ENCODE measurements around the gene SMARCC2. TPM values are rescaled to one million over a fixed set of nuclear protein-coding genes. Genes with fewer than 3 reads are reported as not detected.

SMARCC2 gene
- 10 to 100 TPM; 45.0 to 70.2 TPM for total RNA-seq

GRCh38 chr12:56189099-56189917, at the start of gene SMARCC2:
SMARCC2 (minus strand) TSS chr12:56189483; CDS start chr12:56189461, 22 bp downstream.
- TF ChIP-seq, protein P1, sequence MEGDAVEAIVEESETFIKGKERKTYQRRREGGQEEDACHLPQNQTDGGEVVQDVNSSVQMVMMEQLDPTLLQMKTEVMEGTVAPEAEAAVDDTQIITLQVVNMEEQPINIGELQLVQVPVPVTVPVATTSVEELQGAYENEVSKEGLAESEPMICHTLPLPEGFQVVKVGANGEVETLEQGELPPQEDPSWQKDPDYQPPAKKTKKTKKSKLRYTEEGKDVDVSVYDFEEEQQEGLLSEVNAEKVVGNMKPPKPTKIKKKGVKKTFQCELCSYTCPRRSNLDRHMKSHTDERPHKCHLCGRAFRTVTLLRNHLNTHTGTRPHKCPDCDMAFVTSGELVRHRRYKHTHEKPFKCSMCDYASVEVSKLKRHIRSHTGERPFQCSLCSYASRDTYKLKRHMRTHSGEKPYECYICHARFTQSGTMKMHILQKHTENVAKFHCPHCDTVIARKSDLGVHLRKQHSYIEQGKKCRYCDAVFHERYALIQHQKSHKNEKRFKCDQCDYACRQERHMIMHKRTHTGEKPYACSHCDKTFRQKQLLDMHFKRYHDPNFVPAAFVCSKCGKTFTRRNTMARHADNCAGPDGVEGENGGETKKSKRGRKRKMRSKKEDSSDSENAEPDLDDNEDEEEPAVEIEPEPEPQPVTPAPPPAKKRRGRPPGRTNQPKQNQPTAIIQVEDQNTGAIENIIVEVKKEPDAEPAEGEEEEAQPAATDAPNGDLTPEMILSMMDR (IDR thresholded peaks at IDR 0.05): peak; percentile 63 to 74
- no peaks in the 10 kb centered on the region for H3K9me3 ChIP-seq
- peak within 1 kb of the TSS; percentile 92 to 95 for H3K4me3 ChIP-seq
- DNase-seq (ENCODE audit: low spot score): peak; percentile 83
- no peaks in the 10 kb centered on the region for H3K27me3 ChIP-seq
- peak within 1 kb of the TSS; percentile 92 to 98 for H3K27ac ChIP-seq
- peaks cover 0 to 24% of the 10 kb centered on the region in 2 donors for H3K4me1 ChIP-seq
- peaks cover 16% of the 10 kb centered on the region for H3K36me3 ChIP-seq

DNA sequence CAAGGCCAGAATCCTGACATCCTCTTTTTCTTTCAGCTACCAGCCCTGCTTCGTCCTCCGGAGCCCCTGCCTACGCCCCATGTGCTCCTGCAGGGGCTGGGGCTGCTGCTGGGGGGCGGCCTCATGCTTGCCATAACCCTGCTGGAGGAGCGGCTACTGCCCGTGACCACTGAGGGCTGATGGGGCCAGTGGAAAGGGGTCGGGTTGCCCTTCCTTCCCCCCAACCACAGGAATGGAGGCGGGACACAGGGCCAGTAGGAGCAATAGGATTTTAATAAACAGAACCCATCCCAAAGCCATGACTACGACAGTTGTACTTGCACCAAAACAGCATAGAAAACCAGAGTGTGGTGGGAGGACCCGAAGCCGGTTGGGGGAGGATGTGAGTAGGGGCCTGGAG, 48.3 kb upstream of the SMARCC2 start:
- no peaks in the 10 kb centered on the region for H3K4me1 ChIP-seq
- no peak overlapping the region for H3K4me3 ChIP-seq
- H3K9me3 ChIP-seq: no peaks in the 10 kb centered on the region
- TF ChIP-seq, protein P1 (IDR thresholded peaks at IDR 0.05): no peak
- no peak for DNase-seq (ENCODE audit: low spot score)
- peaks cover 33% of the 10 kb centered on the region for H3K36me3 ChIP-seq
- no peaks in the 10 kb centered on the region for H3K27me3 ChIP-seq
- no peak overlapping the region for H3K27ac ChIP-seq

DNA sequence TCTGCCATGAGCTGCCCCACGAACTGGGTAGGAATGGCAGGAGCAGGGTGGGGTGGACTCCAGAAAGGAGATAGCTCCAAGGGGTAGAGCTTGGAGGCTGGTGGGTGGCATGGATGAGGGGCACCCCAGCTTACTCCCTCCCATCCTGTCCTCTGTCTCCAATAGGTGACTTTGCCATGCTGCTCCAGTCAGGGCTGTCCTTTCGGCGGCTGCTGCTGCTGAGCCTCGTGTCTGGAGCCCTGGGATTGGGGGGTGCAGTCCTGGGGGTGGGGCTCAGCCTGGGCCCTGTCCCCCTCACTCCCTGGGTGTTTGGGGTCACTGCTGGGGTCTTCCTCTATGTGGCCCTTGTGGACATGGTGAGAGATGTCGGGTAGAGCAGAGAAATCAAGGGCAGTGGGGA, 47.7 kb upstream of the SMARCC2 start:
- Histone ChIP-seq H3K27ac (no peak overlapping the region), H3K9me3 (no peaks in the 10 kb centered on the region), H3K4me1 (no peaks in the 10 kb centered on the region), H3K36me3 (peaks cover 27% of the 10 kb centered on the region), H3K4me3 (no peak overlapping the region), H3K27me3 (no peaks in the 10 kb centered on the region)
- DNase-seq (ENCODE audit: low spot score): no peak
- TF ChIP-seq, protein P1 (IDR thresholded peaks at IDR 0.05): no peak

DNA sequence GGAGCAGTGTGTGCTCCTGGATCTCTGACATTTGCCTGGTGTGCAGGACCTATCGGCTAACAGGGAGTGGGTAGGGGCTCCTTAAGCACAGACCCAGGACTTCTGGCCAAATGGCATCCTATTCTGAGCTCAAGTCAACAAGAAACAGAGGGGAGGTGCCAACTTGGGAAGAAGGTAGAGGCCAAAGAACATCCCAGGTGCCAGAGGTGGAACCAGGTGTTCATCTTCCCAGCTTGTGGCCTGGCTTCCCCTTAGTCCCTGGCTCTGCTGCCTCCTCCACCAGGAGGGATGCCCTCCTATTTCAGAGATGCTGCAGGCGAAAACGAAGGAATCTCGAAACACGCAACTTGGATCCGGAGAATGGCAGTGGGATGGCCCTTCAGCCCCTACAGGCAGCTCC, 46.8 kb upstream of the SMARCC2 start:
- DNase-seq (ENCODE audit: low spot score): no peak
- Histone ChIP-seq H3K4me3 (no peak overlapping the region), H3K9me3 (no peaks in the 10 kb centered on the region), H3K27ac (no peak overlapping the region), H3K36me3 (peaks cover 18% of the 10 kb centered on the region), H3K27me3 (no peaks in the 10 kb centered on the region), H3K4me1 (no peaks in the 10 kb centered on the region)
- TF ChIP-seq, protein P1 (IDR thresholded peaks at IDR 0.05): no peak

DNA sequence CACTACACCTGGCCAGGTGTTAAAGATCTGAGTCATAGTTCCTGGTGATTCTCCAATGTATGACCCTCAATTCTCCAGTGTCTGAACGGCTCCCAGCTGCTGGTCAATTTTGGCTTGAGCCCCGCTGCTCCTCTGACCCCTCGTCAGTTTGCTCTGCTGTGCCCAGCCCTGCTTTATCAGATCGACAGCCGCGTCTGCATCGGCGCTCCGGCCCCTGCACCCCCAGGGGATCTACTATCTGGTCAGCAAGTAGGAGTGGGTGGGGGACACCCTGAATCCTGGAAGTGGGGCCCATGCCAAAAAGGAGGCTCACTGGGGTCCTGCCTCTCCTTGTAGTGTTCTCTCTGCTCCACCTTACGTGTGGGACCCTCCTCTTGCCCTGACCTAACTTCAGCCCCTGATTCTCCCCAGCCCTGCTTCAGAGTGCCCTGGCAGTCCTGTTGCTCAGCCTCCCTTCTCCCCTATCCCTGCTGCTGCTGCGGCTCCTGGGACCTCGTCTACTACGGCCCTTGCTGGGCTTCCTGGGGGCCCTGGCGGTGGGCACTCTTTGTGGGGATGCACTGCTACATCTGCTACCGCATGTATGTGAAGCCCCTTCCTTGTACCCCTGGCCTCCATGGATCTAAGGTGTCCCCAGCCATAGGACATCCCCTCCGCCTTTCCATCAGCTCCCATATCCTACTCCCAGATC, 45.6 kb upstream of the SMARCC2 start:
- H3K4me3 ChIP-seq: no peak overlapping the region
- no peaks in the 10 kb centered on the region for H3K4me1 ChIP-seq
- DNase-seq (ENCODE audit: low spot score): no peak
- TF ChIP-seq, protein P1 (IDR thresholded peaks at IDR 0.05): no peak
- peaks cover 6% of the 10 kb centered on the region for H3K36me3 ChIP-seq
- H3K27me3 ChIP-seq: no peaks in the 10 kb centered on the region
- no peak overlapping the region for H3K27ac ChIP-seq
- no peaks in the 10 kb centered on the region for H3K9me3 ChIP-seq
